Measurements from ENCODE around the gene SRMS. TPM values are rescaled to one million over a fixed set of nuclear protein-coding genes. Genes with fewer than 3 reads are reported as not detected.

The SRMS gene
- 0.16 TPM in 1 of 2 replicates, not detected in the other for total RNA-seq

DNA sequence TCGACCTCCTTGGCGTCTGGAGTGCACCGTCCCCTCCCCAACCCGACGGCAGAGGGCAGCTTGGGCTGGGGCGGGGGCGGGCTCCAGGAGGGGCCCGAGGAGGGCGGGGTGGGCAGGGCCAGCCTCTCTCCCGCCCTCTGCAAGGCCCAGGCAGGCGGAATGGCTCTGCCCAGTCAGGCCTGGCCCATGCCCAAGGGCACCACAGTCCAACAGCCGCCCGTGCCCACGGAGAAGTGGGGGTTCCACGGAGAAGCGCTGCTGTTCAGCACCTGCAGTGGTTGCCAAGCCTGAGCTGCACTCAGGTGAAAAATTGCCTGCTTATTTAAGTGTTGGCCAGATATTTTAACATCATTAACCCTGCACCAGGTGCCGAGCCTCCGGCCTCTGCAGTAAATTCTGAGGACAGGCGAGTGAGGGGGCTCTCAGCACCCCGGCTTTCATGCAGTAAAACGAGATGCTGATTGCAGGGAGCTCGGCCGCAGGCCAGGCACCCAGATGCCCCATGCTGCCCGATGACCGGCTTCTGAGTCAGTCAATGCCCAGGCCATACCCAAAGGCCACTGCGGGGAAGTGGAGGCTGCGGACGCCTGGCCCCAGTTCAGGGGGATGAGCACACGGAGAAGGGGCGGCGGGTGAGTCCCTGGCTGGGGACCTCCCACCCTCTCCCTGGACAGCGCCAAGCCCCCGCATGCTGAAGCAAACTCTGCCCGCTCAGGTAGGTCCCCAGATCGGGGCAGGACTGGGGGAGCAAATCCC is at the start of gene SRMS:
SRMS (minus strand) TSS at position 25 of the 756 bp plus-strand sequence. CDS start 286 bp downstream, outside the sequence.
- CTCF ChIA-PET: no interaction called here
- intact Hi-C loops (cut with micrococcal nuclease): no loop called here
- no peak within 1 kb of the TSS for H3K27ac Mint-ChIP-seq

GRCh38 chr20:63596423-63596822 is 48.9 kb upstream of the SRMS start:
- Mint-ChIP-seq H3K27me3 (no peaks in the 10 kb centered on the region), H3K4me1 (no peaks in the 10 kb centered on the region), H3K9me3 (no peaks in the 10 kb centered on the region), H3K27ac (no peak overlapping the region), H3K4me3 (no peak overlapping the region), H3K36me3 (ENCODE audit: low read depth) (peaks cover 59% of the 10 kb centered on the region)
- TF ChIP-seq CTCF (IDR thresholded peaks at IDR 0.05): no peak
- CTCF ChIA-PET: no interaction called here
- POLR2A ChIA-PET: no interaction called here
- ATAC-seq (ENCODE audit: low read depth): no peak
- intact Hi-C loops (cut with micrococcal nuclease): no loop called here
- no peak for DNase-seq

More for the DNA sequence above, at the start of gene SRMS:
- H3K4me1 Mint-ChIP-seq: peaks cover 65% of the 10 kb centered on the region
- no peak for DNase-seq
- H3K9me3 Mint-ChIP-seq: no peaks in the 10 kb centered on the region
- no peak for TF ChIP-seq CTCF (IDR thresholded peaks at IDR 0.05)
- H3K27me3 Mint-ChIP-seq: no peaks in the 10 kb centered on the region
- no peak within 1 kb of the TSS for H3K4me3 Mint-ChIP-seq
- H3K36me3 Mint-ChIP-seq (ENCODE audit: low read depth): no peaks in the 10 kb centered on the region
- POLR2A ChIA-PET: interaction anchor here (1.0 kb wide), 1 partner anchor 10 kb away, joined by 3 read pairs; the partner anchor contains the start of gene PTK6
- no peak for ATAC-seq (ENCODE audit: low read depth)

- H3K9me3 Mint-ChIP-seq: no peaks in the 10 kb centered on the region
- TF ChIP-seq CTCF (IDR thresholded peaks at IDR 0.05): no peak
- peaks cover 63% of the 10 kb centered on the region for H3K36me3 Mint-ChIP-seq (ENCODE audit: low read depth)
- intact Hi-C loops (cut with micrococcal nuclease): no loop called here
- ChIA-PET POLR2A (no interaction called here), CTCF (no interaction called here)
- no peaks in the 10 kb centered on the region for H3K4me1 Mint-ChIP-seq
- no peak overlapping the region for H3K4me3 Mint-ChIP-seq
- H3K27ac Mint-ChIP-seq: no peak overlapping the region
- no peaks in the 10 kb centered on the region for H3K27me3 Mint-ChIP-seq
- ATAC-seq (ENCODE audit: low read depth) (no peak), DNase-seq (no peak)
Measured at GRCh38 chr20:63595416-63596127, 48.0 kb upstream of the SRMS start.

- Mint-ChIP-seq H3K4me3 (no peak overlapping the region), H3K27me3 (no peaks in the 10 kb centered on the region), H3K36me3 (ENCODE audit: low read depth) (peaks cover 70% of the 10 kb centered on the region), H3K9me3 (no peaks in the 10 kb centered on the region), H3K27ac (no peak overlapping the region), H3K4me1 (no peaks in the 10 kb centered on the region)
- TF ChIP-seq CTCF (IDR thresholded peaks at IDR 0.05): no peak
- POLR2A ChIA-PET: no interaction called here
- CTCF ChIA-PET: no interaction called here
- intact Hi-C loops (cut with micrococcal nuclease): no loop called here
- DNase-seq (no peak), ATAC-seq (ENCODE audit: low read depth) (no peak)
Measured at GRCh38 chr20:63594043-63594561, 46.6 kb upstream of the SRMS start.

- ChIA-PET CTCF (no interaction called here), POLR2A (no interaction called here)
- ATAC-seq (ENCODE audit: low read depth) (no peak), DNase-seq (no peak)
- Mint-ChIP-seq H3K4me3 (no peak overlapping the region), H3K27me3 (no peaks in the 10 kb centered on the region), H3K9me3 (no peaks in the 10 kb centered on the region), H3K27ac (no peak overlapping the region), H3K36me3 (ENCODE audit: low read depth) (peaks cover 64% of the 10 kb centered on the region), H3K4me1 (peaks cover 2% of the 10 kb centered on the region)
- intact Hi-C loops (cut with micrococcal nuclease): no loop called here
- TF ChIP-seq CTCF (IDR thresholded peaks at IDR 0.05): no peak
Measured at GRCh38 chr20:63592661-63593060, 45.1 kb upstream of the SRMS start.

All from activated B cell treated with CpG ODN at 0.5 μM for 24 hours (primary cell).